ENCODE results near the gene NOLC1. TPM values are rescaled to one million over a fixed set of nuclear protein-coding genes. Genes with fewer than 3 reads are reported as not detected.

NOLC1 gene
- total and polyA plus RNA-seq, 2 of the 13 experiments (the other 11 are each of a cell fraction or from before 2014, with no cell fraction given): 50.6 to 81.0 TPM

- in situ Hi-C loops (cut with HindIII; ENCODE audit: extremely low pct_ligation_motif_present, low pct_unique_long_range_greater_than_20kb): no loop called here
- peaks cover 15% of the 10 kb centered on the region for H4K20me1 ChIP-seq (ENCODE audit: insufficient read depth, low read length)
Measured at GRCh38 chr10:102157224-102157623, 5.0 kb downstream of the NOLC1 start.

DNA sequence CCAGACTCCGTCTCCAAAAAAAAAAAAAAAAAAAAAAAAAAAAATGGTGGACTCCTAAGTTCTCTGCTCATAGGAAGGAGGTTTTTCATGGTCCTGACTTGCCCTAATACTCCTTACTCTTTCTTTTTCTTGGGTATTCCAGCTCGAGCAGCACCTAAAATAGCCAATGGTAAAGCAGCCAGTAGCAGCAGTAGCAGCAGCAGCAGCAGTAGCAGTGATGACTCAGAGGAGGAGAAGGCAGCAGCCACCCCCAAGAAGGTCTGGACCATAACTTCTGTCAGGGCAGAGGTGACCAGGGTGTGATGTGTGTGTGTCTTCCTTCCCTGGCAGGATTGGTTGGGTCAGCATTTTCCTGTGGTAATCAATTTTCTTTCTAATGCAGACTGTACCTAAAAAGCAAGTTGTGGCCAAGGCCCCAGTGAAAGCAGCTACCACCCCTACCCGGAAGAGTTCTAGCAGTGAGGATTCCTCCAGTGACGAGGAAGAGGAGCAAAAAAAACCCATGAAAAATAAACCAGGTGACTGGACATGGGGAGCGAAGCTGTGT is 6.9 kb downstream of the NOLC1 start:
- intact Hi-C loops (cut with micrococcal nuclease; ENCODE audit: unreplicated experiment): no loop called here
- no peaks in the 10 kb centered on the region for H3K9me3 ChIP-seq (ENCODE audit: low read length)
- peaks cover 9% of the 10 kb centered on the region; the same call in 1 of the 2 replicates for H4K20me1 ChIP-seq (ENCODE audit: insufficient read depth, low read length)
- H3K9ac ChIP-seq (ENCODE audit: insufficient read depth, low read depth, low read length): no peak overlapping the region
- no peak overlapping the region for H3K4me2 ChIP-seq (ENCODE audit: low read depth, low read length)
- ChIA-PET CTCF (ENCODE audit: low intra/inter-chr PET ratio, low total read pairs) (no interaction called here), POLR2A (interaction anchor here (0.6 kb wide), 1 partner anchor 1591 kb away, joined by 3 read pairs; no protein-coding TSS in a partner anchor)
- WGBS (ENCODE audit: low lambda C conversion rate): 93% methylated on average over 5 of the region's 5 CpGs
- H2AFZ ChIP-seq (ENCODE audit: low read length): no peak overlapping the region
- H3K79me2 ChIP-seq (ENCODE audit: insufficient read depth, low read length): peaks cover 27% of the 10 kb centered on the region
- H3K27me3 ChIP-seq (ENCODE audit: control insufficient read depth in 1 of 2, insufficient read depth in 2 of 2, low read length in 2 of 2): no peaks in the 10 kb centered on the region
- BruUV-seq (replicated peaks): no TSS peak
- peaks cover 49 to 91% of the 10 kb centered on the region in 2 experiments for H3K36me3 ChIP-seq (replicated peaks in 1 of 2; ENCODE audit: control insufficient read depth in 1 of 2, insufficient read depth in 2 of 2, low read length in 2 of 2)
- H3K4me3 ChIP-seq (replicated peaks in 1 of 3; ENCODE audit: insufficient read depth in 1 of 3, low read depth in 2 of 3, low read length in 3 of 3): no peak overlapping the region
- no peak for DNase-seq (ENCODE audit: low spot score)
- FAIRE-seq: no peak
- no peak for ATAC-seq
- no peak overlapping the region for H3K27ac ChIP-seq (ENCODE audit: extremely low read length, insufficient read depth, low read length)
- peaks cover 11% of the 10 kb centered on the region for H3K4me1 ChIP-seq (ENCODE audit: insufficient read depth, low read length)
- in situ Hi-C loops (cut with HindIII; ENCODE audit: extremely low pct_ligation_motif_present, low pct_unique_long_range_greater_than_20kb): no loop called here
- TF ChIP-seq MAFK (conservative IDR thresholded peaks at IDR 0.05 in 1 of 2, IDR thresholded peaks at IDR 0.05 in 1 of 2; ENCODE audit: low read length in 2 of 2) (peak; percentile 18 to 58; a peak in 3 of 4 replicates), RFX1 (IDR thresholded peaks at IDR 0.05) (no peak), MAFF (IDR thresholded peaks at IDR 0.05; ENCODE audit: low read depth, low read length) (0 out of 2 replicates have a peak, but pooled peaks have one; percentile 20), ZNF879 (CRISPR knock-in tag; IDR thresholded peaks at IDR 0.05) (no peak), RBM22 (optimal IDR thresholded peaks at IDR 0.05; ENCODE audit: low read length) (peak; percentile 36), RORA (CRISPR knock-in tag; IDR thresholded peaks at IDR 0.05) (no peak), ATM (IDR thresholded peaks at IDR 0.05; ENCODE audit: borderline replicate concordance) (no peak), ONECUT2 (CRISPR knock-in tag; IDR thresholded peaks at IDR 0.05) (no peak), HHEX (CRISPR knock-in tag; IDR thresholded peaks at IDR 0.05) (no peak), FOSL1 (CRISPR knock-in tag; IDR thresholded peaks at IDR 0.05; ENCODE audit: borderline replicate concordance) (no peak), DR1 (CRISPR knock-in tag; IDR thresholded peaks at IDR 0.05) (no peak), RBFOX2 (IDR thresholded peaks at IDR 0.05; ENCODE audit: low read depth, low read length) (0 out of 2 replicates have a peak, but pooled peaks have one; percentile 3), SP140L (CRISPR knock-in tag; IDR thresholded peaks at IDR 0.05; ENCODE audit: borderline replicate concordance) (no peak), CREB1 (IDR thresholded peaks at IDR 0.05) (no peak), CREB1 (CRISPR knock-in tag; IDR thresholded peaks at IDR 0.05) (no peak)

More at GRCh38 chr10:102157224-102157623, 5.0 kb downstream of the NOLC1 start:
- ChIA-PET POLR2A (interaction anchor here (1.3 kb wide), 1 partner anchor 9 kb away, joined by 3 read pairs; no protein-coding TSS in a partner anchor), CTCF (ENCODE audit: low intra/inter-chr PET ratio, low total read pairs) (no interaction called here)
- Histone ChIP-seq H3K36me3 (replicated peaks in 1 of 2; ENCODE audit: control insufficient read depth in 1 of 2, insufficient read depth in 2 of 2, low read length in 2 of 2) (peaks cover 49 to 72% of the 10 kb centered on the region in 2 experiments), H3K27ac (ENCODE audit: extremely low read length, insufficient read depth, low read length) (no peak overlapping the region), H3K4me1 (ENCODE audit: insufficient read depth, low read length) (peaks cover 21% of the 10 kb centered on the region), H3K9me3 (ENCODE audit: low read length) (no peaks in the 10 kb centered on the region), H2AFZ (ENCODE audit: low read length) (no peak overlapping the region), H3K4me3 (replicated peaks in 1 of 3; ENCODE audit: insufficient read depth in 1 of 3, low read depth in 2 of 3, low read length in 3 of 3) (no peak overlapping the region), H3K27me3 (ENCODE audit: control insufficient read depth in 1 of 2, insufficient read depth in 2 of 2, low read length in 2 of 2) (no peaks in the 10 kb centered on the region; a peak in 1 of 5 replicates), H3K9ac (ENCODE audit: insufficient read depth, low read depth, low read length) (no peak overlapping the region), H3K4me2 (ENCODE audit: low read depth, low read length) (no peak overlapping the region), H3K79me2 (ENCODE audit: insufficient read depth, low read length) (peaks cover 45% of the 10 kb centered on the region)
- DNase-seq (ENCODE audit: low spot score) (no peak), FAIRE-seq (no peak), ATAC-seq (no peak)
- intact Hi-C loops (cut with micrococcal nuclease; ENCODE audit: unreplicated experiment): no loop called here
- WGBS (ENCODE audit: low lambda C conversion rate): 96% methylated on average over 3 of the region's 3 CpGs
- TF ChIP-seq ZBTB7B (CRISPR knock-in tag; IDR thresholded peaks at IDR 0.05): no peak
- no peak for TF ChIP-seq ZNF207 (IDR thresholded peaks at IDR 0.05; ENCODE audit: borderline replicate concordance)
- TF ChIP-seq, protein P1, sequence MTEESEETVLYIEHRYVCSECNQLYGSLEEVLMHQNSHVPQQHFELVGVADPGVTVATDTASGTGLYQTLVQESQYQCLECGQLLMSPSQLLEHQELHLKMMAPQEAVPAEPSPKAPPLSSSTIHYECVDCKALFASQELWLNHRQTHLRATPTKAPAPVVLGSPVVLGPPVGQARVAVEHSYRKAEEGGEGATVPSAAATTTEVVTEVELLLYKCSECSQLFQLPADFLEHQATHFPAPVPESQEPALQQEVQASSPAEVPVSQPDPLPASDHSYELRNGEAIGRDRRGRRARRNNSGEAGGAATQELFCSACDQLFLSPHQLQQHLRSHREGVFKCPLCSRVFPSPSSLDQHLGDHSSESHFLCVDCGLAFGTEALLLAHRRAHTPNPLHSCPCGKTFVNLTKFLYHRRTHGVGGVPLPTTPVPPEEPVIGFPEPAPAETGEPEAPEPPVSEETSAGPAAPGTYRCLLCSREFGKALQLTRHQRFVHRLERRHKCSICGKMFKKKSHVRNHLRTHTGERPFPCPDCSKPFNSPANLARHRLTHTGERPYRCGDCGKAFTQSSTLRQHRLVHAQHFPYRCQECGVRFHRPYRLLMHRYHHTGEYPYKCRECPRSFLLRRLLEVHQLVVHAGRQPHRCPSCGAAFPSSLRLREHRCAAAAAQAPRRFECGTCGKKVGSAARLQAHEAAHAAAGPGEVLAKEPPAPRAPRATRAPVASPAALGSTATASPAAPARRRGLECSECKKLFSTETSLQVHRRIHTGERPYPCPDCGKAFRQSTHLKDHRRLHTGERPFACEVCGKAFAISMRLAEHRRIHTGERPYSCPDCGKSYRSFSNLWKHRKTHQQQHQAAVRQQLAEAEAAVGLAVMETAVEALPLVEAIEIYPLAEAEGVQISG (CRISPR knock-in tag; IDR thresholded peaks at IDR 0.05): no peak
- no peak for TF ChIP-seq JUNB (CRISPR knock-in tag; IDR thresholded peaks at IDR 0.05; ENCODE audit: borderline replicate concordance)
- no peak for TF ChIP-seq ZNF333 (CRISPR knock-in tag; IDR thresholded peaks at IDR 0.05; ENCODE audit: borderline replicate concordance)
- BruUV-seq (replicated peaks): no TSS peak

Data from HepG2 (cell line).